A673 (cell line): Measurements from ENCODE around the gene ALDH1B1.

Experiments used
- CTCF ChIP-seq: fragments of 300-800, 200-600 bp; sonication (generic); conservative IDR thresholded peaks from 2 replicates; pipeline ENCODE4 v1.5.1; 2017; ENCODE audit warnings: low read depth, mild to moderate bottlenecking, antibody characterized with exemption, low read length, moderate library complexity, mixed read lengths
- EZH2 ChIP-seq: fragments of 200-600 bp; sonication (generic); IDR thresholded peaks from 2 replicates; pipeline ENCODE4 v1.6.1; 2017; ENCODE audit warnings: borderline replicate concordance, low read depth, mild to moderate bottlenecking, mixed read lengths, antibody characterized with exemption, low read length; ENCODE audit not compliant: poor library complexity, severe bottlenecking

GRCh38 chr9:38385896-38386295 is 6.6 kb upstream of the ALDH1B1 start:
- no peak for TF ChIP-seq CTCF
- TF ChIP-seq EZH2 = no peak
